Activated CD8-positive, alpha-beta T cell treated with anti-CD3 and anti-CD28 coated beads for 36 hours (primary cell): ENCODE data around the gene CTBP1. TPM values are rescaled to one million over a fixed set of nuclear protein-coding genes. Genes with fewer than 3 reads are reported as not detected.
A peak's percentile ranks its signal among the peaks of the same experiment; 100 is the strongest.

Experiments used
- ATAC-seq: fragments of 200-7000 bp; cut with Tn5 transposase; one replicate; pipeline ENCODE4 v1.10.0; 2021; ENCODE audit warnings: mild to moderate bottlenecking, moderate library complexity
- CTCF ChIA-PET: fragments of 350-600 bp; sonication (Branson Sonifier 250); formaldehyde crosslinking; loops from one replicate; lab custom pipeline; 2021; ENCODE audit warnings: antibody characterized with exemption; lab: Charles Lee
- POLR2A ChIA-PET: fragments of 350-600 bp; sonication (Branson Sonifier 250); formaldehyde crosslinking; loops from one replicate; lab custom pipeline; 2021; ENCODE audit warnings: antibody characterized with exemption; lab: Charles Lee
- DNase-seq: peaks from one replicate; pipeline ENCODE4 v3.0.0-alpha.2; 2020
- H3K27ac Mint-ChIP-seq: one replicate; pipeline ENCODE4 v1.8.0; 2021; ENCODE audit warnings: mild to moderate bottlenecking, mixed read lengths
- H3K27me3 Mint-ChIP-seq: one replicate; pipeline ENCODE4 v1.8.0; 2021; ENCODE audit warnings: mixed read lengths
- H3K36me3 Mint-ChIP-seq: one replicate; pipeline ENCODE4 v1.8.0; 2021; ENCODE audit warnings: low read depth, mixed read lengths
- H3K4me1 Mint-ChIP-seq: one replicate; pipeline ENCODE4 v1.8.0; 2021; ENCODE audit warnings: low read depth, mixed read lengths
- H3K4me3 Mint-ChIP-seq: one replicate; pipeline ENCODE4 v1.8.0; 2021; ENCODE audit warnings: mild to moderate bottlenecking, moderate library complexity, mixed read lengths
- H3K9me3 Mint-ChIP-seq: one replicate; pipeline ENCODE4 v1.8.0; 2021; ENCODE audit warnings: mixed read lengths
- CTCF ChIP-seq: fragments of 200-600 bp; IDR thresholded peaks from one replicate; pipeline ENCODE4 v1.8.0; 2022; ENCODE audit warnings: antibody characterized with exemption, mild to moderate bottlenecking
- intact Hi-C: fragments of 100-400 bp; cut with micrococcal nuclease; formaldehyde crosslinking; loops from one replicate; pipeline ENCODE4 v1.10.0; 2022
- total RNA-seq, 2 experiments: library from RNA; stranded (reverse); gene quantifications; one replicate each; pipeline ENCODE4 v1.2.3, GENCODE V29; 2021

Gene CTBP1
- 100 to 1,000 TPM; 136 TPM for total RNA-seq

- H3K4me3 Mint-ChIP-seq = peak within 1 kb of the TSS; percentile 90
- H3K27ac Mint-ChIP-seq = peak within 1 kb of the TSS; percentile 93
- intact Hi-C loops = loop anchor here (2.0 to 5.0 kb wide), 2 partner anchors 46 to 98 kb away; partner anchors contain the start of gene UVSSA
- peaks cover 3% of the 10 kb centered on the region for H3K9me3 Mint-ChIP-seq
- ATAC-seq (peak; percentile 47), DNase-seq (peak; percentile 76)
- ChIA-PET POLR2A (interaction anchor here (0.6 to 6.2 kb wide), 9 partner anchors 9 to 261 kb away, joined by 3 to 47 read pairs (median 5); partner anchors contain the start of gene MAEA), CTCF (interaction anchor here (1.0 to 4.5 kb wide), 5 partner anchors 20 to 98 kb away, joined by 3 to 31 read pairs (median 4); partner anchors contain the start of gene UVSSA)
- H3K4me1 Mint-ChIP-seq = peaks cover 68% of the 10 kb centered on the region
- no peaks in the 10 kb centered on the region for H3K27me3 Mint-ChIP-seq
- no peak for TF ChIP-seq CTCF
- peaks cover 41% of the 10 kb centered on the region for H3K36me3 Mint-ChIP-seq
Measured at GRCh38 chr4:1248245-1249147, at the start of gene CTBP1. CTBP1 (minus strand) TSS chr4:1249130; CDS start chr4:1241331, 7,799 bp downstream.

- TF ChIP-seq CTCF = no peak
- CTCF ChIA-PET = interaction anchor here (1.3 kb wide), 1 partner anchor 52 kb away, joined by 3 read pairs; no protein-coding TSS in a partner anchor
- no peaks in the 10 kb centered on the region for H3K27me3 Mint-ChIP-seq
- ATAC-seq (no peak), DNase-seq (no peak)
- peaks cover 49% of the 10 kb centered on the region for H3K4me1 Mint-ChIP-seq
- POLR2A ChIA-PET = interaction anchor here (1.5 kb wide), 1 partner anchor 12 kb away, joined by 4 read pairs; no protein-coding TSS in a partner anchor
- no peaks in the 10 kb centered on the region for H3K9me3 Mint-ChIP-seq
- no peak overlapping the region for H3K4me3 Mint-ChIP-seq
- peaks cover 23% of the 10 kb centered on the region for H3K36me3 Mint-ChIP-seq
- intact Hi-C loops = no loop called here
- H3K27ac Mint-ChIP-seq = no peak overlapping the region
Measured at GRCh38 chr4:1298461-1298860, 49.5 kb upstream of the CTBP1 start.

GRCh38 chr4:1297456-1298325 lies 48.8 kb upstream of the CTBP1 start:
- ATAC-seq (no peak), DNase-seq (no peak)
- POLR2A ChIA-PET = interaction anchor here (1.5 kb wide), 1 partner anchor 13 kb away, joined by 4 read pairs; no protein-coding TSS in a partner anchor
- intact Hi-C loops = no loop called here
- H3K36me3 Mint-ChIP-seq = peaks cover 23% of the 10 kb centered on the region
- CTCF ChIA-PET = no interaction called here
- peak overlapping the region; percentile 46 for H3K27ac Mint-ChIP-seq
- H3K4me3 Mint-ChIP-seq = no peak overlapping the region
- no peaks in the 10 kb centered on the region for H3K27me3 Mint-ChIP-seq
- peaks cover 51% of the 10 kb centered on the region for H3K4me1 Mint-ChIP-seq
- no peaks in the 10 kb centered on the region for H3K9me3 Mint-ChIP-seq
- no peak for TF ChIP-seq CTCF

GRCh38 chr4:1297023-1297395 lies 48.1 kb upstream of the CTBP1 start:
- ATAC-seq (no peak), DNase-seq (no peak)
- Mint-ChIP-seq H3K27me3 (no peaks in the 10 kb centered on the region), H3K4me3 (no peak overlapping the region), H3K27ac (peak overlapping the region; percentile 63), H3K4me1 (peaks cover 56% of the 10 kb centered on the region), H3K36me3 (peaks cover 23% of the 10 kb centered on the region), H3K9me3 (no peaks in the 10 kb centered on the region)
- intact Hi-C loops = no loop called here
- TF ChIP-seq CTCF = no peak
- ChIA-PET CTCF (no interaction called here), POLR2A (no interaction called here)
